RWPE2 (cell line): ENCODE data around the gene CD72.
A peak's percentile ranks its signal among the peaks of the same experiment; 100 is the strongest.

Experiments
- ATAC-seq: fragments of 200-7000 bp; cut with Tn5 transposase; 3 replicates; pipeline ENCODE4 v1.9.1; 2021; ENCODE audit warnings: low read depth
- DNase-seq: peaks from one replicate; pipeline ENCODE4 v3.0.0-alpha.2; 2020; ENCODE audit warnings: low spot score
- H3K27ac ChIP-seq: fragments of 450-650 bp; 2 replicates; pipeline ENCODE4 v1.5.1; 2017; ENCODE audit warnings: mild to moderate bottlenecking; ENCODE audit not compliant: poor library complexity, severe bottlenecking
- H3K27me3 ChIP-seq: fragments of 250-450 bp; sonication (Bioruptor Pico); 2 replicates; pipeline ENCODE4 v1.5.1; 2021; ENCODE audit warnings: mild to moderate bottlenecking, moderate library complexity; ENCODE audit not compliant: insufficient read depth, poor library complexity, severe bottlenecking
- H3K36me3 ChIP-seq: fragments of 250-450 bp; sonication (Bioruptor Pico); 2 replicates; pipeline ENCODE4 v1.5.1; 2020; ENCODE audit warnings: low read depth, mild to moderate bottlenecking, moderate library complexity
- H3K4me1 ChIP-seq: fragments of 250-450 bp; sonication (Bioruptor Pico); 2 replicates; pipeline ENCODE4 v1.5.1; 2021; ENCODE audit warnings: mild to moderate bottlenecking, moderate library complexity; ENCODE audit not compliant: insufficient read depth, poor library complexity, severe bottlenecking
- H3K4me3 ChIP-seq: fragments of 250-450 bp; sonication (Bioruptor Pico); 2 replicates; pipeline ENCODE4 v1.5.1; 2021; ENCODE audit warnings: mild to moderate bottlenecking, moderate library complexity; ENCODE audit not compliant: severe bottlenecking
- H3K9me3 ChIP-seq: fragments of 250-450 bp; sonication (Bioruptor Pico); 2 replicates; pipeline ENCODE4 v1.5.1; 2021; ENCODE audit warnings: mild to moderate bottlenecking, moderate library complexity; ENCODE audit not compliant: severe bottlenecking
- TF ChIP-seq, protein P1 (sequence below): fragments of 450-650 bp; IDR thresholded peaks from one replicate; pipeline ENCODE4 v1.5.1; 2017; ENCODE audit warnings: mild to moderate bottlenecking, moderate library complexity; ENCODE audit not compliant: poor library complexity, severe bottlenecking

The CD72 gene

DNA sequence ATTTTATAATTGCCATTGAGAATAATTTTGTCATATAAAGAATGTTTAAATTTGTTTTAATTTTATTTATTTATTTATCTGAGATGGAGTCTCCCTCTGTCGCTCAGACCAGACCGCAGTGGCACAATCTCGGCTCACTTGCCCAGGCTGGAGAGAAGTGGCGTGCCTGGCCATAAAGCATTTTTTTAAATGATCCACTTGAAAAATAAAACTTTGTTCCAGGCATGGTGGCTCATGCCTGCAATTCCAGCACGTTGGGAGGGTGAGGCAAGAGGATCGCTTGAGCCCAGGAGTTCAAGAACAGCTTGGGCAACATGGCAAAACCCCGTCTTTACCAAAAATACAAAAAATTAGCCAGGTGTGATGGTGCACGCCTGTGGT is 34.6 kb upstream of the CD72 start:
- H3K36me3 ChIP-seq: no peaks in the 10 kb centered on the region
- TF ChIP-seq, protein P1, sequence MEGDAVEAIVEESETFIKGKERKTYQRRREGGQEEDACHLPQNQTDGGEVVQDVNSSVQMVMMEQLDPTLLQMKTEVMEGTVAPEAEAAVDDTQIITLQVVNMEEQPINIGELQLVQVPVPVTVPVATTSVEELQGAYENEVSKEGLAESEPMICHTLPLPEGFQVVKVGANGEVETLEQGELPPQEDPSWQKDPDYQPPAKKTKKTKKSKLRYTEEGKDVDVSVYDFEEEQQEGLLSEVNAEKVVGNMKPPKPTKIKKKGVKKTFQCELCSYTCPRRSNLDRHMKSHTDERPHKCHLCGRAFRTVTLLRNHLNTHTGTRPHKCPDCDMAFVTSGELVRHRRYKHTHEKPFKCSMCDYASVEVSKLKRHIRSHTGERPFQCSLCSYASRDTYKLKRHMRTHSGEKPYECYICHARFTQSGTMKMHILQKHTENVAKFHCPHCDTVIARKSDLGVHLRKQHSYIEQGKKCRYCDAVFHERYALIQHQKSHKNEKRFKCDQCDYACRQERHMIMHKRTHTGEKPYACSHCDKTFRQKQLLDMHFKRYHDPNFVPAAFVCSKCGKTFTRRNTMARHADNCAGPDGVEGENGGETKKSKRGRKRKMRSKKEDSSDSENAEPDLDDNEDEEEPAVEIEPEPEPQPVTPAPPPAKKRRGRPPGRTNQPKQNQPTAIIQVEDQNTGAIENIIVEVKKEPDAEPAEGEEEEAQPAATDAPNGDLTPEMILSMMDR: no peak
- no peak overlapping the region for H3K4me3 ChIP-seq
- DNase-seq (no peak), ATAC-seq (no peak)
- H3K27me3 ChIP-seq: no peaks in the 10 kb centered on the region
- no peaks in the 10 kb centered on the region for H3K9me3 ChIP-seq
- H3K4me1 ChIP-seq: peaks cover 13% of the 10 kb centered on the region
- peak overlapping the region; percentile 38 for H3K27ac ChIP-seq

DNA sequence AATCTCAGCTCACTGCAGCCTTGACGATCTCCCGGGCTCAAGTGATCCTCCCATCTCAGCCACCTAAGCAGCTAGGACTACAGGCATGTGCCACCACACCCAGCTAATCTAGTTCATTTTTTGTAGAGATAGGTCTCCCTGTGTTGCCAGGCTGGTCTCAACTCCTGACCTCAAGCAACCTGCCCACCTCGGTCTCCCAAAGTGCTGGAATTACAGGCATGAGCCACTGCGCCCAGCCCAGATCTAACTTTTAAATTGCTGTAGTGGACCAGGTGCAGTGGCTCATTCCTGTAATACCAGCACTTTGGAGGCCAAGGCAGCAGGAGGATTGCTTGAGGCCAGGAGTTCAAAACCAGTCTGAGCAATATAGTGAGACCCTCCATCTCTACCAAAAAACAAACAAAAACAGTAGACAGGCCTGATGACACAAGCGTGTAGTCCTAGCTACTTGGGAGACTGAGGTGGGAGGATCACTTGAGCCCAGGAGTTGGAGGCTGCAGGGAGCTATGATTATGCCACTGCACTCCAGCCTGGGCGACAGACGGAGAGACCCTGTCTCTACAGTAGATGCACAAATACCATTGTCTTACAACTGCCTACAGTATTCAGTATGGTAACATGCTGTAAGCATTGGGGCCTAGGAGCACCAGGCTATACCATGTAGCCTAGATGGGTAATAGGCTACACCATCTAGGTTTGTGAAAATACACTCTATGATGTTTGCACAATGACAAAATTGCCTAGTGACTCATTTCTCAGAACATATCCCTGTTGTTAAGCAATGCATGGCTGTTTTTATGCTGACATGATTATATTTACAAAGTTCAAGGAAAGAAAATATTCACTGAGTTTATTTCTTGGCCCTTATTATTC is 34.0 kb upstream of the CD72 start:
- H3K27ac ChIP-seq: peak overlapping the region; percentile 38
- TF ChIP-seq, protein P1: no peak
- no peak for DNase-seq
- no peaks in the 10 kb centered on the region for H3K27me3 ChIP-seq
- H3K36me3 ChIP-seq: no peaks in the 10 kb centered on the region
- H3K4me3 ChIP-seq: no peak overlapping the region
- peaks cover 13% of the 10 kb centered on the region for H3K4me1 ChIP-seq
- no peaks in the 10 kb centered on the region for H3K9me3 ChIP-seq
- peak; percentile 80 for ATAC-seq

DNA sequence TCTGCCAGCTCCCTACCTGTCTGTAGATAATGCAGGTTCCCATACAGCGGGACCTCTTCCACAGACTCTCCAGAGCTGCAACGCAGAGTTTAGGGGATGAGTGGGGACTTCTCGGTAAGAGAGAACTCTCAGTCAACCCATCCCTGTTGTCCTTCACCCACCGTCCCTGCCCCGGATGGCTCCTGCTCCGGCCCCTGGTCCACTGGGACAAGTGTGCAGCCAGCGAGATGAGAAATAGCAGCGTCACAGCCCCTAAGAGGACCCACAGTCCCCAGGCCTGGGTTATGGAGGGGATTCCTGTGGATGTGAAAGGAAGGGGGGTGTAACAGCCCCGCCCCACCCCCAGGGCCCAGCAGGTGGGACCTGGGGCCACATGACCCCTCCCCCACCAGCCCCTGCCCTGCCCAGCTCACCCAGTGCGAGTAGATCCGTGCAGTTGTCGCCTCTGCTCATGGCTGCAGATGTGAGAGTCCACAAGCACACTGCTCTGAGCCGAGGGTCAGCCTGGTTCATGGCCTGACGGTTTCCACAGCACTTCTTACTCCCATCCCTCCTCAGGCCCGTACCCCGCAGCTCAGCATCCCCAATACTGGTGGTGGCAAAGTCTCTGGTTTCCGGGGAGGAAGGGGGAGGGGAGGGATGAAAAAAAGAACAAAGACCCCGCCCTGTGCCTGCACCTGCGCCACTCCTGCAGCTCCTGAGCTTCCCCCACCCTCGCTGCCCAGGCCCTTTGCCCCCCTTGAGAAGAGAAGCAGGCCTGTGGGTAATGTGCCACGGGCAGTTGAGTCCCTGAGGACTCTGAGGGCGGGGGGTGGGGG is 32.3 kb upstream of the CD72 start, which contains the start of gene SIT1:
Gene SIT1 (minus strand): TSS at position 591 of the 818 bp plus-strand sequence. CDS start 78 bp downstream, at position 513.
- no peak within 1 kb of the TSS for H3K4me3 ChIP-seq
- no peaks in the 10 kb centered on the region for H3K9me3 ChIP-seq
- H3K27ac ChIP-seq: peak within 1 kb of the TSS; percentile 38
- DNase-seq (no peak), ATAC-seq (no peak)
- peaks cover 16% of the 10 kb centered on the region for H3K4me1 ChIP-seq
- TF ChIP-seq, protein P1: no peak
- no peaks in the 10 kb centered on the region for H3K27me3 ChIP-seq
- no peaks in the 10 kb centered on the region for H3K36me3 ChIP-seq

DNA sequence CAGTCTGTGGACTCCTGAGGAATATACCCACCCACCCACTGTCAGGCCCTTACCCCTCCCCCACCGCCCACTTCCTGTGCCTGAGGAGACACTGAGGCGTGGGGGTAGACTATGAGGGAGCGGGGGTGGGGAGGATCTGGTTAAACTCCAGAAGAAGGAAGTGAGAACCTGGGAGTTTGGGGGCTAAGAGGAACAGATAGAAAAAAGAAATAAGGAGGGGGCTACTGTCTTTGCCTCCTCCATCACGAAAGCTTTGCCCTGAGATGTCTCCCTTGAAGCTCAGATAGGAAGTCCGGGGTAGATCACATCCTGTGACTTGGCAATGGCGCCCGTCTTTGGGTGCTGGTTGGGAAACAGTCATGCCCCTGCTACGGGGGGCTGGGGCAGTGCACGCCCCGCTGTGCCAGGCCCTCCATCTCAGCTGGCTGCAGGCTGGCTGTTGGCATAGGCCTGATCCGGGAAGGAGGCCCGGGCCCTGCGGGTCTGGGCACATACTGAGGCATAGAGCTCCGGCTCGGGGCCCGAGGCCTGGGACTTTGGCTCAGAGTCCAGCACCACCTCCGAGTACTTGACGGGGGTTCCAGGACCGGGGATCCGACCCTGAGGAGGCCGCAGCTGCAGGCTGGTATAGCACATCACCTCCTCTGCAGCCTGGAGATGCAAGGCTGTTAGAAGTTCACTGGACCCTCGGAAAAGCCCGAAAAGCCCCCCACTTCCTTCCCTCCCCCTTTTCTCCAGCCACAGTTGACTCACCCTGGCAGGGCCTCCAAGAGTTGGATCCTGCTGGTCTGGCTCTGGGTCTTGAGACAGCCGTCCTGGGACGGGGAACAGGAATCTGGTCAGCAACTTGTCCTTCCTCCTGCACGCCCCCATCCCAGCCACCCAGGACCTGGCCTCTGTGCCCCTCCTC is 31.5 kb upstream of the CD72 start:
- Histone ChIP-seq H3K4me3 (no peak overlapping the region), H3K27ac (no peak overlapping the region), H3K9me3 (no peaks in the 10 kb centered on the region), H3K4me1 (peaks cover 17% of the 10 kb centered on the region), H3K36me3 (no peaks in the 10 kb centered on the region), H3K27me3 (no peaks in the 10 kb centered on the region)
- TF ChIP-seq, protein P1: no peak
- DNase-seq (no peak), ATAC-seq (no peak)
